ENCODE results near the gene LIFR.

The LIFR gene

DNA sequence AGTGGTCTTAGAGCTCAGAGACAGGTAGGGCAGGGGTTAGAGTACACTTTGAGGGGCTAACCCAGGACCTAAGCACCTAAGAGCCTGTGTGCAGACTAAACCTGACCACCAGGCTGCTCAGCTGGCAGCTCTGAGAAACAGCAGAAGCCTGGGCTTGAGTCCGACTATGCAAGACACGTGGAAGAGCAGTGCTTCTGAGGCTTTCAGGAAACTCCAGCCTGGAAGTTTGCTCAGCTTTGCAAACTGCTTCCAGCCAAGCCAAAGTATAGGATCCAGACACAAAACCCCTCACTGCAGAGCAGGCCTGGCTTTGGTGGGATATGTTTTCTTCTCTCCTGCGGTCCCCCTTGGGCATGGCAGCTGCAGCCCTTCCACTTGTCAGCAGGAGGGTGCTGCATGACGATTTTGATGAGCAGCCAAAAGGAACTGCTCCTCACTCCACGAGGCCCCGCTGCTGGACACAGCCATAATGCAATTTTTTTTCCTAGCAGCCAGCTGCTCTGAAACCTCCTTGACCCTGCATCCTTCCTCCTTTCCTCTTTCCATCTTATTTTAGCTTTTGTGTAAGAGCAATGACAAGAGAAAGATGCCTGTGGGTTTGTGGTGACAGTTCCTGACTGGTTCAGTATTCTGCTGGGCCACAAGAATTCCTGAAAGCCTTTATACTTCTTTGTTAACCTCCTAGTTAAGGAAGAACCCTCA, 123.1 kb downstream of the LIFR start:
- no peak for DNase-seq

DNA sequence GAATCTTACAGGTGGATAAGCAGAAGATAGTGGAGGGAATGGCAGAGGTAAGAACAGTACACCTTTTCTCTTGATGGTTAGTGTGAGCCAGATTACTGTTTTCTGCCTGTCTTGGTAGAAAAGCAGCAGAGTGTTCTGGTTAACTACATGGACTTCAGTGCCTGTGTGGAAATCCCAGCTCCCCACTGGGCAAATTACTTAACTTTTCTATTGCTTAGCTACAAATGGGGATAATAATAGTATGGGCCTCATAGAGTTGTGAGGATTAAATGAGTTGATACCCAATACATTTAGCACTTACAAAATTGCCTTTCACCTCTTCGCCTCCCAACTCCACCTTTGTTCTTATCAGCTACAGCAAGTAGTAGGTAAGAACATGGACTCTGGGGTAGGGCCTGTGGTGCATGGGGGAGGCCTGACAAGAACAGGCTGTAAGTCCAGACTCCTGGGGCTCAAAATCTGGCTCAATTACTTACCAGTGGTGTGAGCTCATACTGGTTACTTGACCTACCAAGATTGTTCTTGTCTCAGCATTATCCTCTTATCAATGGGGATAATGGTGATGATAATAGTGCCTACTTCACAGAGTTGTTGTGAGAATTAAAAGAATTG, 125.1 kb downstream of the LIFR start:
- no peak for DNase-seq

DNA sequence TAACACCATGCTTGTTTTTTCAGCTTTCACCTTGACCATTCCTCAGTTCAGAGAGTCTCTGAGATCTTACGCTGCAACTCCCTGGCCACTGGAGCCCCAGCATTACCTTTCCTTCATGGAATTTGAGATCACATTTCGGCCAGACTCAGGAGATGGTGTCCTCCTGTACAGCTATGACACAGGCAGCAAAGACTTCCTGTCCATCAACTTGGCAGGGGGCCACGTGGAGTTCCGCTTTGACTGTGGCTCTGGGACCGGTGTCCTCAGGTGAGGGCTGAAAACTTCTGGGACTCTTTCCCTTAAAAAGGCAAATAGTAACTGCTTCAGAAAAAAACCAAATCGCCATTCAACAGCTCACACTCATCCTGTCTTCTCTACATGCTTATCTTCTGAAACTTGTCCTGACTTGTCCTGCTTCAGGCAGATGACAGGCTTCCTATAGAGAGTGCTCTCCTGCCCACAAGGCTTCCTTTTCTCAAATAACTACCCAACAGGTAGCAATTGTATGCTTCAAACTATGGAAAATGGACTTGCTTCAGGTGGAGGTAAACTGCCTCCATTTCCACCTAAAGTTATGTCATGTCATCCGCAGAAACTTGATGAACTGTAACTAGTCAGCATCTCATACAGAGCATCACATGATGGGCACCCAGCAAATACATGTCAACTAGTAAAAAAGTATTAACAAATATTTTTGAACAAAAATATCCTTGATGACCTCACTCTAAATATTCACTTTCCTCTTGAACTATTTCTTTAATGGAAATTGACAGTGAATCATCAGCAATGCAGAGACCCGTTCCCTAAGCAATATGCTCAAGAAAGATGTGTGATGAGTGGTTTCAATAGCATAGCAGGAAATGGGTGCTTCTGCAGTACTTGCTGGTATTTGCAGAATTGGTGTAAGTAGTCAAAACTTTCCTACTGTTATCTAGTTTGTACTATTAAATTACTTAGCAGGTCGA, 129.2 kb downstream of the LIFR start:
- DNase-seq: no peak

GRCh38 chr5:38426490-38426889, 130.0 kb downstream of the LIFR start:
- DNase-seq: no peak

Measured in T-helper 1 cell (primary cell).